HFFc6 (cell line): Measurements from ENCODE around the gene SLC25A21. TPM values are rescaled to one million over a fixed set of nuclear protein-coding genes. Genes with fewer than 3 reads are reported as not detected.
A peak's percentile ranks its signal among the peaks of the same experiment; 100 is the strongest.

Experiments used
- DNase-seq: peaks from one replicate; pipeline ENCODE4 v3.0.0-alpha.2; 2018
- H3K27ac Mint-ChIP-seq: 2 replicates; pipeline ENCODE4 v1.8.0; 2020; ENCODE audit warnings: mild to moderate bottlenecking, mixed read lengths
- H3K27me3 Mint-ChIP-seq: 2 replicates; pipeline ENCODE4 v1.8.0; 2021; ENCODE audit warnings: mild to moderate bottlenecking, moderate library complexity, mixed read lengths; ENCODE audit not compliant: insufficient read depth
- H3K36me3 Mint-ChIP-seq: 2 replicates; pipeline ENCODE4 v1.8.0; 2021; ENCODE audit warnings: low read depth, mixed read lengths
- H3K4me1 Mint-ChIP-seq: 2 replicates; pipeline ENCODE4 v1.8.0; 2020; ENCODE audit warnings: low read depth, mixed read lengths
- H3K4me3 Mint-ChIP-seq: 2 replicates; pipeline ENCODE4 v1.8.0; 2020; ENCODE audit warnings: mild to moderate bottlenecking, moderate library complexity, mixed read lengths
- H3K9me3 Mint-ChIP-seq: 2 replicates; pipeline ENCODE4 v1.8.0; 2020; ENCODE audit warnings: mild to moderate bottlenecking, mixed read lengths
- CTCF ChIP-seq: fragments of 200-600 bp; sonication (generic); IDR thresholded peaks from 2 replicates; pipeline ENCODE4 v1.5.0; 2021; ENCODE audit warnings: antibody characterized with exemption, mild to moderate bottlenecking
- total RNA-seq, 6 experiments: library from RNA; stranded (reverse); fragmentation: NEBNext Ultra II Directional; extraction: Animal tissue kit (Norgen Biotek cat#: 25700); gene quantifications; 2 replicates in 1 of 6; 3 replicates in 5 of 6; pipeline ENCODE4 v1.2.3, GENCODE V29; 2021

SLC25A21 gene
- total RNA-seq, 6 experiments from 2014 or later = 0.33 to 1.1 (median 0.47) TPM

GRCh38 chr14:37143475-37143874 is 28.9 kb downstream of the SLC25A21 start:
- Mint-ChIP-seq H3K27me3 (peaks cover 2% of the 10 kb centered on the region), H3K36me3 (no peaks in the 10 kb centered on the region), H3K4me1 (peaks cover 25% of the 10 kb centered on the region), H3K4me3 (no peak overlapping the region), H3K9me3 (no peaks in the 10 kb centered on the region), H3K27ac (no peak overlapping the region)
- TF ChIP-seq CTCF = no peak
- DNase-seq = no peak

DNA sequence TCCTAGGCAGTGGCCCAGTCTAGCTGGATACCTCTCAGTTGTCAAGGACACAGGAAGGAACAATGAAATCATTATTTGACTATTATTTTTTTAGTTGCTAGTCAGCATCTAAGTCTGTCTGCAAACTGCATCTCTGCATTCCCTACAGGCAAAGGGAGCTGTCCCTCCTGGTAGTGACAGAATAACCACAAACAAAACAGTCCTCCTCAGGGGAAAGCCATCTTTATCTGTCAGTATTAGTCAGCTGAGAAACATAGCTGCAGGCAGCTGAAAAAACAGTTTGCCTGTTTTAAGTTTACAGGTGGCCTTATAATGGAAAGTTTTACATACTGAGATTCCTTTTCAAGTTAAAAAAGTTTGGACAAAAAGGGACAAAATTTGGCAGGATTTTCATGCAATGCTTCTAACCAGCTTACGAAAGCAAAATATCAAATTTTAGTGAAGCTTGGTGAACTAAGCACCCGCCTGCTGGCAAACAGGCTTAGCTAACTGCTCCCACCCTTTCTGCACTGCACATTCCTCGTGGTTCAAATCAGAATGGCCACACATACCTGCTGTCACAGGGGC is 29.5 kb downstream of the SLC25A21 start:
- no peak overlapping the region for H3K4me3 Mint-ChIP-seq
- peaks cover 25% of the 10 kb centered on the region for H3K4me1 Mint-ChIP-seq
- peaks cover 2% of the 10 kb centered on the region for H3K27me3 Mint-ChIP-seq
- H3K9me3 Mint-ChIP-seq = no peaks in the 10 kb centered on the region
- no peaks in the 10 kb centered on the region for H3K36me3 Mint-ChIP-seq
- peak; percentile 79 for DNase-seq
- peak overlapping the region; percentile 40; the same call in 1 of the 2 replicates for H3K27ac Mint-ChIP-seq
- no peak for TF ChIP-seq CTCF

- TF ChIP-seq CTCF = no peak
- H3K27me3 Mint-ChIP-seq = peaks cover 3% of the 10 kb centered on the region
- H3K4me3 Mint-ChIP-seq = no peak overlapping the region
- no peaks in the 10 kb centered on the region for H3K9me3 Mint-ChIP-seq
- DNase-seq = no peak
- H3K4me1 Mint-ChIP-seq = peaks cover 18% of the 10 kb centered on the region
- no peak overlapping the region for H3K27ac Mint-ChIP-seq
- no peaks in the 10 kb centered on the region for H3K36me3 Mint-ChIP-seq
These were observed 32.2 kb downstream of the SLC25A21 start for GRCh38 chr14:37140176-37140575.

- Mint-ChIP-seq H3K9me3 (no peaks in the 10 kb centered on the region), H3K4me3 (no peak overlapping the region), H3K36me3 (no peaks in the 10 kb centered on the region), H3K27ac (no peak overlapping the region), H3K27me3 (peaks cover 3% of the 10 kb centered on the region; the same call in 1 of the 2 replicates), H3K4me1 (peaks cover 17% of the 10 kb centered on the region)
- DNase-seq = no peak
- no peak for TF ChIP-seq CTCF
These were observed 32.7 kb downstream of the SLC25A21 start for GRCh38 chr14:37139710-37140109.

- Mint-ChIP-seq H3K27me3 (peaks cover 3% of the 10 kb centered on the region; the same call in 1 of the 2 replicates), H3K4me1 (peaks cover 17% of the 10 kb centered on the region), H3K4me3 (no peak overlapping the region), H3K36me3 (no peaks in the 10 kb centered on the region), H3K9me3 (no peaks in the 10 kb centered on the region), H3K27ac (no peak overlapping the region)
- no peak for DNase-seq
- no peak for TF ChIP-seq CTCF
These were observed 33.5 kb downstream of the SLC25A21 start for GRCh38 chr14:37138898-37139297.
